GM12891 (cell line): ENCODE results near the gene TNFRSF8.
A peak's percentile ranks its signal among the peaks of the same experiment; 100 is the strongest.

ENCODE experiments used
- POLR2A ChIP-seq: IDR thresholded peaks from 2 replicates; pipeline ENCODE4 v1.6.1; 2011; ENCODE audit warnings: low read depth, low read length, control low read depth
- POLR2AphosphoS5 ChIP-seq: IDR thresholded peaks from 2 replicates; pipeline ENCODE4 v1.6.1; 2011; ENCODE audit warnings: low read depth, low read length, control low read depth
- SPI1 ChIP-seq: IDR thresholded peaks from 2 replicates; pipeline ENCODE4 v1.6.1; 2011; ENCODE audit warnings: low read depth, low read length, control low read depth
- TAF1 ChIP-seq: IDR thresholded peaks from 2 replicates; pipeline ENCODE4 v1.6.1; 2011; ENCODE audit warnings: low read depth, low read length, control low read depth

- no peak for TF ChIP-seq POLR2A
- TF ChIP-seq TAF1: no peak
- peak; percentile 76 for TF ChIP-seq SPI1
- no peak for TF ChIP-seq POLR2AphosphoS5
Observed at GRCh38 chr1:12087797-12088314, 24.8 kb downstream of the TNFRSF8 start.
